IMR-90 (cell line): ENCODE results near the gene SHISA2. TPM values are rescaled to one million over a fixed set of nuclear protein-coding genes. Genes with fewer than 3 reads are reported as not detected.

Source experiments
- ATAC-seq: fragments of 200-7000 bp; cut with Tn5 transposase; 2 replicates; pipeline ENCODE4 v1.9.1; 2020; ENCODE audit warnings: low read depth, mild to moderate bottlenecking, moderate library complexity
- BruUV-seq: library from RNA; stranded (reverse); fragments of 400-500 nt; replicated peaks from 2 replicates; lab custom pipeline; 2021; lab: Mats Ljungman, UMichigan
- CTCF ChIA-PET: fragments of 300-600 bp; formaldehyde crosslinking; extraction: SDS; loops from one replicate; lab custom pipeline; 2021; ENCODE audit warnings: antibody characterized with exemption; lab: Yijun Ruan, JAX
- POLR2A ChIA-PET: fragments of 300-600 bp; sonication (Branson Sonifier 250); formaldehyde crosslinking; loops from one replicate; lab custom pipeline; 2022; ENCODE audit warnings: antibody characterized with exemption; ENCODE audit not compliant: unreplicated experiment; lab: Charles Lee
- DNase-seq: peaks from one replicate; pipeline ENCODE4 v3.0.0; 2013
- H2AFZ ChIP-seq: replicated peaks from 2 replicates; pipeline ENCODE3; 2013; ENCODE audit warnings: low read length, mild to moderate bottlenecking; ENCODE audit not compliant: poor library complexity
- H2AK5ac ChIP-seq: 2 replicates; pipeline ENCODE4 v1.6.1; 2013; ENCODE audit warnings: low read depth, low read length, inconsistent platforms
- H2AK9ac ChIP-seq: replicated peaks from 2 replicates; pipeline ENCODE3; 2013; ENCODE audit warnings: mild to moderate bottlenecking, low read depth, low read length, moderate library complexity; ENCODE audit not compliant: poor library complexity
- H2BK120ac ChIP-seq: 2 replicates; pipeline ENCODE4 v1.6.1; 2013; ENCODE audit warnings: low read depth, low read length, inconsistent platforms
- H2BK15ac ChIP-seq: 3 replicates; pipeline ENCODE4 v1.6.1; 2013; ENCODE audit warnings: low read depth, low read length, inconsistent platforms
- H2BK20ac ChIP-seq: 2 replicates; pipeline ENCODE4 v1.6.1; 2013; ENCODE audit warnings: low read depth, mild to moderate bottlenecking, inconsistent platforms, low read length, moderate library complexity
- H2BK5ac ChIP-seq: 2 replicates; pipeline ENCODE4 v1.6.1; 2013; ENCODE audit warnings: mild to moderate bottlenecking, low read depth, low read length, inconsistent platforms; ENCODE audit not compliant: poor library complexity, severe bottlenecking
- H3K14ac ChIP-seq: replicated peaks from 2 replicates; pipeline ENCODE4 v1.6.1; 2013; ENCODE audit warnings: low read depth, low read length, inconsistent platforms
- H3K18ac ChIP-seq: 2 replicates; pipeline ENCODE4 v1.6.1; 2013; ENCODE audit warnings: low read depth, low read length, control low read depth
- H3K23ac ChIP-seq: 2 replicates; pipeline ENCODE4 v1.6.1; 2013; ENCODE audit warnings: low read depth, low read length, inconsistent platforms
- H3K27ac ChIP-seq: 2 replicates; pipeline ENCODE4 v1.5.1; 2013; ENCODE audit warnings: mild to moderate bottlenecking, control low read depth, low read length; ENCODE audit not compliant: insufficient read depth
- H3K27me3 ChIP-seq: 2 replicates; pipeline ENCODE4 v1.6.1; 2013; ENCODE audit warnings: low read length; ENCODE audit not compliant: control insufficient read depth, insufficient read depth
- H3K36me3 ChIP-seq: 2 replicates; pipeline ENCODE4 v1.6.1; 2013; ENCODE audit warnings: low read length, mixed read lengths; ENCODE audit not compliant: control insufficient read depth, insufficient read depth
- H3K4ac ChIP-seq: 2 replicates; pipeline ENCODE4 v1.6.1; 2013; ENCODE audit warnings: low read depth, low read length, inconsistent platforms
- H3K4me1 ChIP-seq: 2 replicates; pipeline ENCODE4 v1.6.1; 2013; ENCODE audit warnings: low read length, mixed read lengths; ENCODE audit not compliant: control insufficient read depth, insufficient read depth
- H3K4me2 ChIP-seq: 2 replicates; pipeline ENCODE4 v1.6.1; 2013; ENCODE audit warnings: low read depth, mild to moderate bottlenecking, control low read depth, low read length, moderate library complexity
- H3K4me3 ChIP-seq: 2 replicates; pipeline ENCODE4 v1.5.1; 2013; ENCODE audit warnings: low read depth, mild to moderate bottlenecking, control low read depth, low read length, moderate library complexity; ENCODE audit not compliant: insufficient read depth
- H3K56ac ChIP-seq: 2 replicates; pipeline ENCODE4 v1.6.1; 2013; ENCODE audit warnings: low read length, inconsistent platforms; ENCODE audit not compliant: insufficient read depth; ENCODE audit errors: extremely low read depth
- H3K79me1 ChIP-seq, 2 experiments: 2 replicates each; pipeline ENCODE4 v1.6.1; 2013; ENCODE audit warnings: low read length in 2 of 2, inconsistent platforms in 1 of 2, low read depth in 1 of 2
- H3K9ac ChIP-seq: 2 replicates; pipeline ENCODE4 v1.6.1; 2013; ENCODE audit warnings: low read depth, low read length, control low read depth
- H3K9me1 ChIP-seq: 2 replicates; pipeline ENCODE4 v1.6.1; 2013; ENCODE audit warnings: low read length, inconsistent platforms; ENCODE audit not compliant: insufficient read depth
- H3K9me3 ChIP-seq: 2 replicates; pipeline ENCODE4 v1.6.1; 2013; ENCODE audit warnings: low read length; ENCODE audit not compliant: control insufficient read depth, insufficient read depth
- H4K20me1 ChIP-seq: 2 replicates; pipeline ENCODE4 v1.6.1; 2013; ENCODE audit warnings: low read length, inconsistent platforms; ENCODE audit not compliant: insufficient read depth
- H4K5ac ChIP-seq: 2 replicates; pipeline ENCODE4 v1.6.1; 2013; ENCODE audit warnings: mild to moderate bottlenecking, low read depth, low read length, control low read depth
- H4K8ac ChIP-seq, 2 experiments: 2 replicates each; pipeline ENCODE4 v1.6.1; 2013; ENCODE audit warnings: low read depth in 2 of 2, low read length in 2 of 2, control low read depth in 1 of 2, inconsistent platforms in 1 of 2
- H4K91ac ChIP-seq: 2 replicates; pipeline ENCODE4 v1.6.1; 2013; ENCODE audit warnings: low read depth, low read length, inconsistent platforms; ENCODE audit not compliant: insufficient read depth
- BHLHE40 ChIP-seq: fragments of 150-350 bp; IDR thresholded peaks from 2 replicates; pipeline ENCODE4 v1.6.1; 2016; ENCODE audit warnings: mild to moderate bottlenecking, low read depth, low read length
- CHD1 ChIP-seq: IDR thresholded peaks from 2 replicates; pipeline ENCODE4 v1.6.1; 2012; ENCODE audit warnings: low read depth, low read length, improper control_type of control experiment
- FOS ChIP-seq: fragments of 150-350 bp; IDR thresholded peaks from 2 replicates; pipeline ENCODE4 v1.6.1; 2016; ENCODE audit warnings: low read depth, low read length
- MAFK ChIP-seq: IDR thresholded peaks from 2 replicates; pipeline ENCODE4 v1.6.1; 2012; ENCODE audit warnings: low read depth, low read length, improper control_type of control experiment
- NFE2L2 ChIP-seq: fragments of 150-350 bp; IDR thresholded peaks from 2 replicates; pipeline ENCODE4 v1.6.1; 2016; ENCODE audit warnings: low read depth, mild to moderate bottlenecking, low read length
- POLR2A ChIP-seq: IDR thresholded peaks from 2 replicates; pipeline ENCODE4 v1.6.1; 2012; ENCODE audit warnings: mild to moderate bottlenecking, low read depth, low read length
- RAD21 ChIP-seq: IDR thresholded peaks from 2 replicates; pipeline ENCODE4 v1.6.1; 2012; ENCODE audit warnings: low read length, improper control_type of control experiment
- SMC3 ChIP-seq: fragments of 150-350 bp; IDR thresholded peaks from 2 replicates; pipeline ENCODE4 v1.6.1; 2016; ENCODE audit warnings: low read depth, mild to moderate bottlenecking, antibody characterized with exemption, low read length, moderate library complexity
- WGBS, 2 experiments: methylation state at CpG; one replicate each; pipeline versions ENCODE4 v1.1.5 to v1.1.7; 2013; ENCODE audit warnings: missing lambda C conversion rate in 2 of 2; ENCODE audit not compliant: insufficient read length in 1 of 2; ENCODE audit errors: extremely low coverage in 2 of 2; 5-methylcytosine and 5-hydroxymethylcytosine counted together
- dilution Hi-C: fragments of 300-500 bp; cut with HindIII; formaldehyde crosslinking; loops from one replicate; pipeline ENCODE4 v1.14.3; 2018; ENCODE audit warnings: low sequenced_read_pairs; ENCODE audit not compliant: unreplicated experiment
- in situ Hi-C: fragments of 300-500 bp; cut with MboI; formaldehyde crosslinking; loops from 3 replicates; pipeline ENCODE4 v1.14.3; 2019; ENCODE audit warnings: low sequenced_read_pairs, inconsistent platforms, mixed read lengths
- intact Hi-C: fragments of 100-400 bp; cut with micrococcal nuclease; formaldehyde crosslinking; loops from 2 replicates; pipeline ENCODE4 v1.10.0; 2022
- polyA plus RNA-seq, 3 experiments: library from polyadenylated mRNA; depleted of rRNA; stranded (reverse); fragments of >200 nt; gene quantifications; 2 replicates each; pipeline ENCODE4 v1.2.3, GENCODE V29; 2012; ENCODE audit warnings: low replicate concordance in 1 of 3
- total RNA-seq: library from RNA; depleted of rRNA; stranded (reverse); fragments of >200 nt; gene quantifications from 2 replicates; pipeline ENCODE4 v1.2.3, GENCODE V29; 2012
- TF ChIP-seq, protein P1 (sequence below): conservative IDR thresholded peaks from 2 replicates; pipeline ENCODE4 v1.5.1; 2012; ENCODE audit warnings: mild to moderate bottlenecking, low read depth, low read length, improper control_type of control experiment
- TF ChIP-seq, protein P2 (sequence below): fragments of 150-350 bp; IDR thresholded peaks from 2 replicates; pipeline ENCODE4 v1.6.1; 2016; ENCODE audit warnings: low read depth, mild to moderate bottlenecking, low read length, moderate library complexity, borderline replicate concordance
- TF ChIP-seq, protein P3 (sequence below): fragments of 150-350 bp; IDR thresholded peaks from 2 replicates; pipeline ENCODE4 v1.6.1; 2017; ENCODE audit warnings: mild to moderate bottlenecking, antibody characterized with exemption, low read length, low read depth

Gene SHISA2
- total and polyA plus RNA-seq, 2 of the 4 experiments (the other 2 are of a cell fraction) = not detected

DNA sequence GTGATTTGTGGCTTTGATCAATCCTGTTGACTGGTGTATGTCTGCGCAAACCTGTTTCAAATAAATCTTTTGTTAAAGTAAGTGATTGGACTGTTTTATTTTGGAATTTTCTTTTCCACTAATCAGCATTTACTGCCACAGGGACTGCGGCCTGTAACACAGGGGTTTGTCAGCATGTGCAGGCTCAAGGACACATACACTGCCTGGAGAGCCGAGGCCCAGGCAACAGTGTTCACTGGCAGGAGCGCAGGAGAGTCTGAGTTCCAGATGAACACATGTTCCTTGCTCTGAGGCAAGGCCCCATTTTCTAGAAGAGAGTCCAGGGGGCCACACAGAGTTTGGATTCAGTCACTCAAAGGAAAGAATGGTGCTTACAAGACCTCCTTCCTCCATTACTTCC, 26.0 kb downstream of the SHISA2 start:
- WGBS, 2 experiments = no CpG with 5 or more reads among the region's 4 CpGs
- H3K79me1 ChIP-seq = no peaks in the 10 kb centered on the region

More for the DNA sequence above, 26.0 kb downstream of the SHISA2 start:
- Histone ChIP-seq H3K23ac (no peak overlapping the region), H3K36me3 (no peaks in the 10 kb centered on the region), H4K91ac (no peak overlapping the region), H2BK15ac (no peak overlapping the region), H3K4me2 (no peak overlapping the region), H4K8ac (no peak overlapping the region), H3K14ac (no peak overlapping the region), H3K9me1 (0 out of 2 replicates have a peak, but pooled peaks cover 3% of the 10 kb centered on the region), H3K56ac (no peak overlapping the region), H2AK9ac (no peak overlapping the region), H2BK20ac (no peak overlapping the region), H2AK5ac (no peak overlapping the region), H3K18ac (no peak overlapping the region), H3K4ac (no peak overlapping the region), H2AFZ (no peak overlapping the region), H3K4me3 (no peak overlapping the region), H3K9me3 (no peaks in the 10 kb centered on the region), H3K27ac (no peak overlapping the region), H2BK5ac (no peak overlapping the region), H4K5ac (no peak overlapping the region), H3K4me1 (no peaks in the 10 kb centered on the region), H4K20me1 (no peaks in the 10 kb centered on the region), H3K27me3 (no peaks in the 10 kb centered on the region), H2BK120ac (no peak overlapping the region), H3K9ac (no peak overlapping the region)
- intact Hi-C loops (no loop called here), dilution Hi-C loops (no loop called here), in situ Hi-C loops (no loop called here)
- CTCF ChIA-PET = no interaction called here
- no peak for DNase-seq
- POLR2A ChIA-PET = no interaction called here
- TF ChIP-seq MAFK (no peak), BHLHE40 (no peak), NFE2L2 (no peak), SMC3 (no peak), FOS (no peak), POLR2A (no peak), RAD21 (no peak), CHD1 (no peak)
- TF ChIP-seq, protein P1, sequence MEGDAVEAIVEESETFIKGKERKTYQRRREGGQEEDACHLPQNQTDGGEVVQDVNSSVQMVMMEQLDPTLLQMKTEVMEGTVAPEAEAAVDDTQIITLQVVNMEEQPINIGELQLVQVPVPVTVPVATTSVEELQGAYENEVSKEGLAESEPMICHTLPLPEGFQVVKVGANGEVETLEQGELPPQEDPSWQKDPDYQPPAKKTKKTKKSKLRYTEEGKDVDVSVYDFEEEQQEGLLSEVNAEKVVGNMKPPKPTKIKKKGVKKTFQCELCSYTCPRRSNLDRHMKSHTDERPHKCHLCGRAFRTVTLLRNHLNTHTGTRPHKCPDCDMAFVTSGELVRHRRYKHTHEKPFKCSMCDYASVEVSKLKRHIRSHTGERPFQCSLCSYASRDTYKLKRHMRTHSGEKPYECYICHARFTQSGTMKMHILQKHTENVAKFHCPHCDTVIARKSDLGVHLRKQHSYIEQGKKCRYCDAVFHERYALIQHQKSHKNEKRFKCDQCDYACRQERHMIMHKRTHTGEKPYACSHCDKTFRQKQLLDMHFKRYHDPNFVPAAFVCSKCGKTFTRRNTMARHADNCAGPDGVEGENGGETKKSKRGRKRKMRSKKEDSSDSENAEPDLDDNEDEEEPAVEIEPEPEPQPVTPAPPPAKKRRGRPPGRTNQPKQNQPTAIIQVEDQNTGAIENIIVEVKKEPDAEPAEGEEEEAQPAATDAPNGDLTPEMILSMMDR = no peak
- TF ChIP-seq, protein P2, sequence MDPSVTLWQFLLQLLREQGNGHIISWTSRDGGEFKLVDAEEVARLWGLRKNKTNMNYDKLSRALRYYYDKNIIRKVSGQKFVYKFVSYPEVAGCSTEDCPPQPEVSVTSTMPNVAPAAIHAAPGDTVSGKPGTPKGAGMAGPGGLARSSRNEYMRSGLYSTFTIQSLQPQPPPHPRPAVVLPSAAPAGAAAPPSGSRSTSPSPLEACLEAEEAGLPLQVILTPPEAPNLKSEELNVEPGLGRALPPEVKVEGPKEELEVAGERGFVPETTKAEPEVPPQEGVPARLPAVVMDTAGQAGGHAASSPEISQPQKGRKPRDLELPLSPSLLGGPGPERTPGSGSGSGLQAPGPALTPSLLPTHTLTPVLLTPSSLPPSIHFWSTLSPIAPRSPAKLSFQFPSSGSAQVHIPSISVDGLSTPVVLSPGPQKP = no peak
- TF ChIP-seq, protein P3, sequence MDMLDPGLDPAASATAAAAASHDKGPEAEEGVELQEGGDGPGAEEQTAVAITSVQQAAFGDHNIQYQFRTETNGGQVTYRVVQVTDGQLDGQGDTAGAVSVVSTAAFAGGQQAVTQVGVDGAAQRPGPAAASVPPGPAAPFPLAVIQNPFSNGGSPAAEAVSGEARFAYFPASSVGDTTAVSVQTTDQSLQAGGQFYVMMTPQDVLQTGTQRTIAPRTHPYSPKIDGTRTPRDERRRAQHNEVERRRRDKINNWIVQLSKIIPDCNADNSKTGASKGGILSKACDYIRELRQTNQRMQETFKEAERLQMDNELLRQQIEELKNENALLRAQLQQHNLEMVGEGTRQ = no peak
- BruUV-seq = no TSS peak
- ATAC-seq = no peak
